Epithelial cell of prostate (primary cell): ENCODE measurements around the gene TMEM87B.
"Not testable (repeated sequence)": the region's sequence is repeated elsewhere in the genome, so short reads cannot be mapped to it uniquely, and the experiment has no call there.

Source experiments
- DNase-seq: peaks from one replicate; pipeline ENCODE4 v3.0.0-alpha.2; 2011; ENCODE audit warnings: low read depth, low spot score
- H3K27ac ChIP-seq: fragments of 450-650 bp; 2 replicates; pipeline ENCODE4 v1.5.1; 2017; ENCODE audit warnings: mild to moderate bottlenecking

TMEM87B gene

GRCh38 chr2:112032224-112032586 is 22.9 kb upstream of the TMEM87B start:
- peak overlapping the region; percentile 58 for H3K27ac ChIP-seq
- no peak for DNase-seq

DNA sequence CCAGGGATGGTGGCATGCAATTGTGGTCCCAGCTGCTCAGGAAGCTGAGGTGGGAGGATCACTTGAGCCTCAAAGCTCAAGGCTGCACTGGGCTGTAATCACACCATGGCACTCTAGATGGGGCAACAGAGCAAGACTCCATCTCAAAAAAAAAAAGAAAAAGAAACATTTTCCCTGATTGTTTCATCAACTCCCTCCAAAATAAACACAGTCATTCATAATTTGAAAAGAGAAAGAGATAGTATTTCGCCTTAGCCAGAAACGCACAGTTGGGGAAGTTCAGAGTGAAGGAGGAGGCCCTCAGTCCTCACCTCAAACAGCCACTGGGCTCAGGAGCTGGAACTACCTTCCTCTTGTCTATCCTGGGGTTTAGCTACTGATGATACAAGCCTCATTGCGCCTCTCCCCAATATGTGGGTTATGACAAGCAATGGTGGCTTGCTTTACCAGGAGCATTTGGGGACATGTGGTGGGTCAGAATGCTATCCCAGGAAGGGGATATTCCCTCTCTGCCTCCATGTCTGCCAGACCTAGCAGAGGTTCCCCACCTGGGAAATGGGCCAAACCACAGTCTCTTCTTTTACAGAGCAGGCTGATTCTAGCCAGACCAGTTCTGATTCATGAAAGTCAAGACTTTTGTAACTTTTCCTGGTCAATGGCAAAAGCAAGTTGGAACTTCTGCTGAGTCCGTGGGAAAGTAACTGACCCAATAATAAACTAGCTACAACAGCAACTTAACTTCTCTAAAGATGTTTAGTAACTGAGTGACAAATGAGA is 22.2 kb upstream of the TMEM87B start:
- peak overlapping the region; percentile 58 for H3K27ac ChIP-seq
- peak; percentile 51 for DNase-seq

GRCh38 chr2:112033600-112033999 is 21.5 kb upstream of the TMEM87B start:
- DNase-seq = no peak
- H3K27ac ChIP-seq = peak overlapping the region; percentile 58

DNA sequence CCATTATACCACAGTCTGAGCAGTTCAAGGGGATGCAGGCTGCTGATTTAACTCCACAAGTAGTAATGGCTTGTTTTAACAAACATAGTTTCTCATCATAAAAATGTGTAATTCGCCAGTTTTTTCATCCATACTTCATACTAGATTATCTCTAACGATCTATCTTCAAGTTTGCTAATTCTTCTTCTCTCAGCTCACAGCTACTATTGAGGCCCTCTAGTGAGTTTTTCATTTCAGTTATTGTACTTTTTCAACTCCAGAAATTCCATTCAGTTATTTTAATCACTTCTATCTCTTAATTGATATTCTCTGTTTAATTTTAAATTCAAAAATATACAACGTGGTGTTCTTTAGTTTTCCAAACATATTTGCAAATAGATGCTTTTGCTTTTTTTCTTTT is 20.1 kb upstream of the TMEM87B start:
- DNase-seq = no peak
- H3K27ac ChIP-seq = no peak overlapping the region

- DNase-seq = no peak
- H3K27ac ChIP-seq = no peak overlapping the region
Measured at GRCh38 chr2:112035786-112036185, 19.3 kb upstream of the TMEM87B start.

DNA sequence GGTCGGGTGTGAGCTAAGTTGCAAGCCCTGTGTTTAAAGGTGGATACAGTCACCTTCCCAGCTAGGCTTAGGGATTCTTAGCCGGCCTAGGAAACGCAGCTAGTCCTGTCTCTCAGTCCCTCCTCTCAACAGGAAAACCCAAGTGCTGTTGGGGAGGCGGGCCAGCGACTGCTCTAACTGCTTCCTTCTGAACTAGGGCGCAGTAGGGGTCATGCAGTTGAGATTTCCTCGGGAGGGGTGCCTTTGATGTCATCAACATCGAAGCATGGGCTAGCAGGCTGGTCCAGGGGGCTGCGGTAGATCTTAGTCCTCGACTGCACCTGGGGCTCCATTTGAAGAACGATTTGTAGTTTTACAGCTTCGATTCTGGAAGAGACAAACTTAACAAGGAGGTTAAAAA is 15.5 kb upstream of the TMEM87B start:
- not testable (repeated sequence) for H3K27ac ChIP-seq, DNase-seq

GRCh38 chr2:112040066-112040465 is 15.0 kb upstream of the TMEM87B start:
- DNase-seq, H3K27ac ChIP-seq: not testable (repeated sequence)

DNA sequence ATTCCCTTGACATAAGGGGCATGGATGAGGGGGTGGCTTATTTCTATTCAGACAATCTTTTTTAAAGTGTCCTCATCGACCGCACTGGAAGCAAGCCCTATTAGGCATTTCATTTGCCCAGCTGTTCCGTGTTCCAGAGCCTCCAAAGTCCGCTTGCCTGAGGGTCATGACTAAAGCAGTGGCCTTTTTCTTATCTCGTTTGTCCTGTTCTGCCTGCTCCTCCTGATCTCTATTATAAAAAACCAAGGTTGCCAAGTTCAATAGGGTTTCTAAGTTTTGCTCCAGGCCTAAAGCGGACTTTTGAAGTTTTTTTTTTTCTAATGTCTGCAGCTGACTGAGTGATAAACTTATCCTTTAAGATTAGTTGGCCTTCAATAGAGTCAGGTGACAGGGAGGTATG is 13.6 kb upstream of the TMEM87B start:
- DNase-seq, H3K27ac ChIP-seq: not testable (repeated sequence)

DNA sequence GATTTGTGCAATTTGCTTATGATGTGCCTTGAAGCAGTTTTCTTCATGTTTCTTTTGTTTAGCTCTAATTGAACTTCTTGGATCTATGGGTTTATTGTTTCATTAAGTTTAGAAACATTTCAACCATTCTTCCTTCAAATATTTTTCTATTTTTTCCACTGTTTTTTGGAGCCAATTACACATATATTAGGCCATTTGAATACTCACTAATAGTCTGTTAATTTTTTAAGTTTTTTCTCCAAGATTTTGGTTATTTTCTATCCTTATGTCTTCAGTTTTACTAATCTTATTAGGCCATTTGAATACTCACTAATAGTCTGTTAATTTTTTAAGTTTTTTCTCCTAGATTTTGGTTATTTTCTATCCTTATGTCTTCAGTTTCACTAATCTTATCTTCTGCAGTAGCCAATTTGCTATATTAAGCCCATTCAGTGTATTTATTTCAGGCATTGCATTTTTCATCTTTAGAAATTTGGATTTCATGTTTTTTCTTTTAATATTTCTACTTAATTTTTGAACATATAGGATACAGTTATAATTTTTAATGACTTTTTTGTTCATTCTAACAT is 9.5 kb upstream of the TMEM87B start:
- H3K27ac ChIP-seq = no peak overlapping the region
- no peak for DNase-seq

- H3K27ac ChIP-seq = no peak overlapping the region
- no peak for DNase-seq
Measured at GRCh38 chr2:112046231-112046630, 8.8 kb upstream of the TMEM87B start.

DNA sequence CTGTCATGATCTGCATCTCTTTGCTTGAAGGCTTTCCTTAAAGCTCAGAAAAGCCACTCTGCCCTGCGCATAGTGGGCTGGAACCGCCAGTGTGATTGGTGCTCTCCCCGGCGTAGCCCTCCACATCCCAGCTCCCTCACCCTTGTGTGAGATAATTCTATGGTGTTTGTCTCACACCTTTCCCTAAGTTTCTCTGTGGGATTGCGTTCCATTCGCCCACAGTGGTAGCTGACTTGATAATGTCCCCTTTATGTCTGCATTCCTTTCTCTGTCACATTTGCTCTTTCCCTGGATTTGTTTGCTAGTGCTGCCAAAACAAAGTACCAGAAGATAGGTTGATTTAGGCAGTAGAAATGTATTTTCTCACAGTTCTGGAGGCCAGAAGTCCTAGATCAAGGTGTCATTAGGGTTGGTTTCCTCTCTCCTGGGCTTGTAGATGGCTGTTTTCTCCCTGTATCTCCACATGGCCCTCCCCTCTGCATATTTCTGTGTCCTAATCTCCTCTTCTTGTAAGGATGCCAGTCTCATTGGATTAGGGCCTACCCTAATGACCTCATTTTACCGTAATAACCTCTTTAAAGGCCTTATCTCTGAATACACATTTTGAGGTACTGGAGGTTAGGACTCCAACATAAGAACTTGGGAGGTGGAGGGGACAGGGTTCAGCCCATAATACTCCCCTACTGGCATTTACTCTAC is 7.4 kb upstream of the TMEM87B start:
- H3K27ac ChIP-seq = no peak overlapping the region

DNA sequence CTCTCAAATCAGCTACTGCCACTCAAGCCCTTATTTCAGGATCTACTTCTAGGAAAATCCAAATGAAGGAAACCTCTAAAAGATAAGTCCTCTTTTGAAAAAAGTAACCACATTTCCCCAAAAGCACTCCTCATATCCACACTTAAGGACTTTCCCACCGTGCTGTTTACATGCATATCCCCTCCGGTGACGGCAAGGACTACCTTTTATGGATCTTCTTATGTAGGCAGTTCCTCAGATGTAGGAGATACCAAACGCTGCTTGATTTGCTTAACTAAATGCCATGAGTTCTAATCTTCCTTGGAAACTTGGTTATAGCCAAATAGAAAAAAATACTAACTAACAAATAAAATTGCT is 6.9 kb upstream of the TMEM87B start:
- no peak for DNase-seq
- H3K27ac ChIP-seq = no peak overlapping the region

More for the DNA sequence above, 7.4 kb upstream of the TMEM87B start:
- DNase-seq = no peak

DNA sequence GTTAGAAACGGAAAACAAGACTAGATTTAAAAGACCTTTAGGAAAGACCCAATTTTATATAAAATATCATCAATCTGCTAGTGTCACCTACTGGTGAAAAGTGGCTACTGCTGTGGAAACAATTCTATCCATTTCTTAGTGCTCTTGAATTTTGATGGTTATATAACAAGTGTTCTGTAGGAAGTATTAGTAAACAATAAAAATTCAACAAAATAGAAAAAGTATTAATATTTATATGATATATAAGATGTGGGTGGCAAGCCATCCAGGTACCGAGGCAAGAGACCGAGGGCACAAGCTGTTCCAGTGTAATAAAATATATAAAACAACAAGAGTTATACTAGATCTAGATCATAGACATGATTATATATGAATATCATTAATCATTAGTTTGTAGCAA is 6.2 kb upstream of the TMEM87B start:
- DNase-seq = no peak
- no peak overlapping the region for H3K27ac ChIP-seq

DNA sequence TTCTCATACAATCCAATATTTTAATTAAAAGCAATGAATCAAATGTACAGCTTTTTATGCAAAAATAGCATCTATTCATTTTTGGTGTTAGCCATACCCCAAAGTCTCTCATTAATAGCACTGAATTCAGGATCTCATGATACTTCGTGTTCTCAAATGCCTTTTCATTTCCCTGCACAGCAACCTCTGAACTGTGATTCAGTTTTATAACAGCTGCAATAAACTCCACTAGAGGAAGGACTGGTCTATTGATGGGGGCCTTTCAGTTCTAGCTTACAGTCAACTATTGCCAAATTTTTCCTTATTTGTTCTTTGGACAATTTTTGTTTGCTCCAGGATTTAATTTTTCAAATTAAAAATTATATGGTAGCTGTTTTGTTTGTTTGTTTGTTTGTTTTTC is 4.8 kb upstream of the TMEM87B start:
- DNase-seq = no peak

DNA sequence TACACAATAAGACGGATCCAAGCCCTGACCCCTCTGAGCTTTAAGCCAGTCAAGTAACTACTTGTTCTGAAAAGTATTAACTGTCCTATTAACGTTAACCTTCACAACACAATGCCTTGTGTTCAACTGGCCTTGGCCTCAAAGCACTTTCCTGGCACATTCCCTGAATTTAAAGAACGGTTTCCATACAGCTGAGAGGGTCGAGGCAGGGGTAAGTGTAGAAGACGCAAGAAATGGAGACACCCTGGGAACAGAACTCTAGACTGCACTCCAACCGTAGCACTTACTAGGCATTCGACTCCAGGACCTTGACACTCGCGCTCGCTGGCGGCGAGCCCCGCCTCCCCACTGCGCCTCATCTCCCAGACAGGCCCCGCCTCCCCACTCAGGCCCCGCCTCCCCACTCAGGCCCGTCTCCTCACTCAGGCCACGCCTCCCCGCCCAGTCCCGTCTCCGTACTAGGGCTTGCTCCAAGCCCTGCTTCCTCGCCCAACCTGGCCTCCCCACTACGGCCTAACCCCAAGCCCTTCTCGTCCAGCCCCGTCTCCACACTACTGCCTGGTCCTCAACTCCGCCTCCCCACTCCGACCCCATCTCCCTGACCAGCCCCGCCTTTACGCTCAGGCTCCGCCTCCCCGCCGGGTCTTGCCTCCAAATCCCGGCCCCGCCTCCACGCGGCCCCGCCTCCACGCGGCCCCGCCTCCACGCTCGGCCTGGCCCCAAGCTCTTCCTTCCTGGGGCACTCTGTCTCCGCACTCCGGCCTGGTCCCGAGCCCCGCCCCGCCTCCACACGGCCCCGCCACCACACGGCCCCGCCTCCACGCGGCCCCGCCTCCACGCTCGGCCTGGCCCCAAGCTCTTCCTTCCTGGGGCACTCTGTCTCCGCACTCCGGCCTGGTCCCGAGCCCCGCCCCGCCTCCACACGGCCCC is 887 bp upstream of the TMEM87B start:
- peak overlapping the region; percentile 72 for H3K27ac ChIP-seq
- DNase-seq = peak; percentile 56

More for the DNA sequence above, 4.8 kb upstream of the TMEM87B start:
- H3K27ac ChIP-seq = no peak overlapping the region

DNA sequence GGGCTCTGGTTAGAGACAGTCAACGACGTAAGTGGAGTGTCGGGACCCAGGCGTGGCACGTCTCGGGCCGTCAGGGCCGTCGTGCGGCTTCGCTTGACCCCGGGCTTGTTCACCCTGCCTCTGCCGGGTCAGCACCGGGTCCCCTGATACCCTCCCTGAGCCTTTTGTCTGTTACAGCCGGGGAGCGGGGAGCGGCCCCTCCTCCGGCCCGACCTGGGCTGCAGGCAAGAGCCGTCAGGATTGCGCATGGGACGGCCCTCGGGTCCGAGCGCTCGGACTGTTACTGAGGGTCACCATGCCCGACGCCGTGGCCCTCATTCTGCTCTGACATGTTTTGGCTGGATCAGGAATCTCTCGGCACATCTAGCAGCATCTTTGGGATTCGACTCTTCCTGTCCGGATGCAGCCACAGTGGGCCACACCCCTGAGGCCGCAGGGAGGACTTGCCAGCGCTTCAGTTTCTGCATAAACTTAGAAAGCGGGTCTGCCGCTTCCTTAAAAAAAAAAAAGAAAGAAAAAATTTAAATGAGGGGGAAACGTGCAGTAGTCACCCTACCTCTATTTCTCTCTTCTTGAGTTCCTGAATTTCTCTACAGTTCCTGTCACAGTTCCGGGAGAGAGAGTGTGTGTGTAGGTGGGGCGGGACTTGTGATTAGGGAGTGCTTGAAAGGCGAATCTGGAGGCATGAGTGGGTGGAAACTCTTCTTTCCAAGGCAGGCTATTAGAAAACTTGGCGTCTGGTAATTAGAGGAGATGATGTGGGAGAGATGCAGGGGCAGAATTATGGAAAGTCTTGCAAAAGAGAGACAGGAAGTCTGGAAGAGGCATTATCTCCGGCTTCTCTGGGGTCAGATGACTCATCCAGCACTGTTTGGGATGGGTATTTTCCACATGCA is 909 bp downstream of the TMEM87B start:
- peak overlapping the region; percentile 96 for H3K27ac ChIP-seq
- DNase-seq = no peak

DNA sequence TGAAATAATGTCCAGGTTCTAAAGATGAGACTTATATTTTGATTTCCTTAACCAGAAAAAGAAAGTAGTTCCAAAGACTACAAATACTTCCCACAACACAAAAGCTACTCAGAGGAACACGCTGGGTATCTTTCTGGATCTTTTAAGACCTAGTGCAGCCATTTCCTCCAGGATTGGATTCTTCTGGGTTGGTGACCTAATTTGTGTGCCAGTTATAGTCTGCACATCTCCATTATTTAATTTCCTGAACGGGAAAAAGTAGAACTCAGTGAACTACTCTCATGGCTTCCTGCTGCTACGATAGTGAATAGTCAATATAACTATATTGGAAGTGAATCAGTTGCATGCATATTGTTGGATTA is 1.5 kb downstream of the TMEM87B start:
- peak overlapping the region; percentile 96 for H3K27ac ChIP-seq
- DNase-seq = no peak

- no peak for DNase-seq
- no peak overlapping the region for H3K27ac ChIP-seq
Measured at GRCh38 chr2:112059671-112060070, 4.6 kb downstream of the TMEM87B start.

- H3K27ac ChIP-seq = no peak overlapping the region
- DNase-seq = no peak
Measured at GRCh38 chr2:112061299-112061698, 6.2 kb downstream of the TMEM87B start.

DNA sequence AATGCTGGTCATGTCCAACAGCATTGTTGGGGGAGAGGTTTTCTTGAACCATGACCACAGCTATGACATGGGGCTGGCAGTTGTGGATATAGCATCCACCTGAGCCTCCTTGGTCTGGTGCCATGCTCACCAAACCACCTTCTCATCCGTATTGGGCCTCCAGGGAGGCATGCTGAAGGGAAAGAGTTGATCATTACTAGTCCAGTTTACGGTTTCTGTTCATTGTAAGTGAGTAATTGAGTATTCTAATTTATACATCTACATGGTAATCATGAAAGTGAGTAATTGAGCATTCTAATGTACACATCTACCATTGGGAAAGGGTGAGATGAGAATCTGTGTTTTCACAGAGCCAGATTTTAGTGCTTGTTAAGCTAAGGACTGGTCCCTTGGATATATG is 6.8 kb downstream of the TMEM87B start:
- DNase-seq = no peak
- no peak overlapping the region for H3K27ac ChIP-seq
